HG02610 (cell line): Measurements from ENCODE around the gene PRR18.

Source experiments
- ATAC-seq: cut with Tn5 transposase; IDR thresholded peaks from one replicate; pipeline ENCODE4 v1.9.1; 2021; ENCODE audit warnings: mild to moderate bottlenecking, moderate library complexity; ENCODE audit not compliant: unreplicated experiment

The PRR18 gene

DNA sequence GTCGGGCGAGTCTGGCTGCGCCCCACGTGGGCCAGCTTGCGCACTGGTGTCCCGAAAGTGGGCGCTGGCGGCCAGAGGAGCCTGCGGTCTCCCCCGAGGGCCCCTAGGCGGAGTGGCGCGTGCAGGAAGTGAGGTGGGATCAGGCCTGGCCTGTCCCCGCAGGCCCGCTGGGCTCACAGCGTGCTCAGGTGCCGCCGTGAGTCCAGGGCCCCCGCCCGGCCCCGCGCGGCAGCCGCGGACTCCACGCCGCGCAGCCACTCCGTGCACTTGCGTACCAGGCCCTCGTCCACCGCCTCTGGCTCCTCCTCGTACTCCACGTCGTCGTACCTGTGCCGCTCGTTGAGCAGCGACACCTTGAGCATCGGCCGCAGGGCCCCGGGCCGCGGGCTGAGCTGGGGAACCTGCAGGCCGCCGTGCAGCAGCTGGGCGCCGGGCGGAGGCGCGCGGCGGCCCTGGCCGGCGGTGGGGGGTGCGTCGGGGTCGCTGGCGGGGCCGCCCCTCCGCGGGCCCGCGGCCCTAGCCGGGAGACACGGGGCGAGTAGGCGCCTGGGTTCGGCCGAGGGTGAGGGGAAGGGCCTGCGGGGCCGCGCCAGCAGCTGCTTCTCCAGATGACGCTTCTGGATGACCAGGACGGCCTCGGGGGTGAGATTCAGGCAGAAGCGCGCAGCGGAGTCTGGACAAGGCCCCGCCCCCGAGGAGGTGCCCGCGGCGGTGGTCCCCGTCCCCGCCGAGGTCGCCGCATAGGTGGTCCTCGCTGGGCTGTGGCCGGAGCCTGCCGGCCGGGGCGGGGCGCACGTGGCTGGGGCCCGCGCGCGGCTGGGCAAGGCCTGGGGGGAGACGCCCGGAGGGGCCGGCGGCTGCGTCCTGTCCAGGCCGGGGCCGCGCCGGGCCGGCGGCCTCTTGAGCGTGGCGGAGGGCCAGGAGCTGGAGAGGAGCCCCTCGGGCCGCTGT lies 835 bp downstream of the PRR18 start:
- ATAC-seq: peak; percentile 25

GRCh38 chr6:166306378-166307081 lies 1.7 kb downstream of the PRR18 start:
- ATAC-seq: no peak

GRCh38 chr6:166305562-166306117 lies 2.6 kb downstream of the PRR18 start:
- ATAC-seq: no peak

DNA sequence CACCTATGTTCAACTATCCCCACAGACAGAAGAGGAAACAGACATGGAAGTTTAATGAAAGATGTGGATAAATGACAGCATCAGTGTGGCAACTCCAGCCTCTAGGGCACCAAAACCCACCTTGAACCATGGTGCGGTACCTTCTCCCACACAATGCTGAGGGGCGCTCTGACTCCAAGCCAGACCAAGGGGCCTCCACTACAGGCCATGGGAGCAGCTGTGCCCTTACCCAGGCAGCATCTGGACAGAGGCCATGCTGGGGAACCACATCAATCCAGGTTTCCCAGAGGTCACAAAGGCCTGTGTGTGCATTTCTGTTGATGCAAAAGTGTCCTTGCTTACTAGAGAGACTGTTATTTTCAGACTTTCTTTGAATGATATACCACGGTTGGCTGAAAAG lies 4.1 kb downstream of the PRR18 start:
- no peak for ATAC-seq

- ATAC-seq: no peak
Observed at GRCh38 chr6:166301611-166302529, 6.3 kb downstream of the PRR18 start.

- no peak for ATAC-seq
Observed at GRCh38 chr6:166300357-166300987, 7.7 kb downstream of the PRR18 start.

GRCh38 chr6:166297606-166298005 lies 10.6 kb downstream of the PRR18 start:
- ATAC-seq: no peak

GRCh38 chr6:166296035-166296883 lies 11.9 kb downstream of the PRR18 start:
- no peak for ATAC-seq

GRCh38 chr6:166293731-166294584 lies 14.2 kb downstream of the PRR18 start:
- ATAC-seq: no peak

GRCh38 chr6:166289207-166290060 lies 18.8 kb downstream of the PRR18 start:
- ATAC-seq: no peak

DNA sequence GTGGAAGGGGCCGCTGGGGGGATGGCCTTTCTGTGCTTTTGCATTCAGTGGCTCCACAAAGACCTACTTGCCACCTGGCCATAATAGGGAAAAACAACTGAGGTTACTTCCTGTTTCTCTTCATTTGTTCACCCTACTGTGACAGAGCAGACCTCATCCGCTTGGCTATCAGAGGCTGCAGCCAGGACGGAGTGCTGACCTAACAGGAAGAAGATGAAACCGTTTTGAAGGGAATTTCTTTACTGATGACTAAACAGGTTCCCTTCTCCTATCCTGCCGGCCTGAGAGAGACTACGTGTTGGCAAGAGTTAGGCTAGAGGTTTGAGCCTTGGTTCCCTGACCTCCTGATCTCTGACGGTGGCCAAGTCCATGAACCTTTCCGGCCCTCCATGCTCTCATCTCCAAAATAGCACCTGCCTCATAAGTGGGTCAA lies 21.3 kb downstream of the PRR18 start:
- peak; percentile 95 for ATAC-seq

- ATAC-seq: no peak
Observed at GRCh38 chr6:166285233-166285632, 23.0 kb downstream of the PRR18 start.

DNA sequence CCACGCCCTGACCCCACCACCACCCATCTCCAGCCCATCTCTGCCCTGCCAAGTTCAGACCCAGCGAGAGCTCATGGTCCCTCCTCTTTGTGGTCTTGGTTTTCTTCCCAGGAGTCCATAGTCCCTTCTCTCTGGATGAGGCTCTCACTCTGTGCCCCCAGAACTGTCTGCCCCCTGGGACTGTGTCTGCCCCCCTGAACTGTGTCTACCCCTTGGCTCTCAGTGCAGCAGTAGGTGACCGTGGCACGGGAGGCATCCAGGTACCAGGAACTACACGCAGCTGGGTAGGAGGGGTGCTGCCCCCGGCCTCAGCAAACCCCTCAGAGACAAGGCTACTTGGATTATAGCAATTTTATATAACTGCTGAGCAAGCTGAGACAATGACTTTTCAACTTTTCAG lies 23.6 kb downstream of the PRR18 start:
- no peak for ATAC-seq

DNA sequence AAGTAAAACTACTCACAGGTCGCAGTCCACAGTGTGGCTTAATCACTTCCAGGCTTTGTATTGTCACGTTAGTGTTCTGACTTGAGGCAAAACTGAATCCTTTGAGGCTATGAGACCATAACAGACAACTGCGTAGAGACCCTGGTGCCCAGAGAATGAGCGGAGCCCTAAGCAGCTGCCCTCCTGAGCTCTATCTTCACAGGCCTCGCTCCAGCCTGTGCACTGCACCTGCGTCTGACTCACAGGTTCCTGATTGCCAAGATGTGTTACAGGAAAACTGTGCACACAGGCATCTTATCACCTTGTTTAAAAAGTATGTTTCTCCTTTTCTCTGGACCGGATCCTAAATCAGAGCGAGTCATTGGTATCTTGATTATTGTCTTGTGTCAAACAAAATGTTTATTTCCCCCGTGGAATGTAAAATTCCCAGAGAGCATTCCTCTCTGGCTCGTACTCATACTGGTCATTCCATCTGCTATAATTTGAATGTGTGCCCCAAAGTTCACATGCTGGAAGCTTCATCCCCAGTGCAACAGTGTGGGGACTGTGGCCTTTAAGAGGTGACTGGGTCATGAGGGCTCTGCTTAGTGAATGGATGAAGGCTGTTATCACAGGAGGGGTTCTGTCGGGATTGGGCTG lies 25.7 kb downstream of the PRR18 start:
- no peak for ATAC-seq

DNA sequence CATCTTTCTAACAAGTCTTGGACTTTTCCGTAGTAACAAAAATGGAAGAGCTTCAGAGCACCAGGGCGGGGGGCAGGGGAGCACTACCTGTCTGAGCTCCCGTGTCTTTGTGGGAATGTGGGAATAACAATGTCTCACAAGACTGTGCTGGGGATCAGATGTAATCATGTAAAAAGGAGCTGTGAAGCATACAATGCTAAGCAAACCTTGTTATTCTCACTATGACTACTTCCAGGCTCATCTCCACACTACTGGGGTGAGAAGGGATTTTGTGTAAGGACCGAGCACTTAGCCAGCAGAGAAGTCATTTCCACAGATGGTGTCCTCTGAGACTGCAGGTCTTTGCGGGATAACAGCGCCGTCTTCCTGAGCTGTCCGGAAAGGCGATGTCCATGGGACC lies 27.1 kb downstream of the PRR18 start:
- peak; percentile 81 for ATAC-seq

GRCh38 chr6:166279393-166279679 lies 28.9 kb downstream of the PRR18 start:
- no peak for ATAC-seq
